Measurements from ENCODE around the gene PLA2G4E.

PLA2G4E gene

GRCh38 chr15:41992151-41992802, 28.6 kb downstream of the PLA2G4E start:
- no peak for DNase-seq

- no peak for DNase-seq
These were observed 30.2 kb downstream of the PLA2G4E start for GRCh38 chr15:41990691-41991090.

GRCh38 chr15:41990243-41990605, 30.6 kb downstream of the PLA2G4E start:
- no peak for DNase-seq

GRCh38 chr15:41989573-41990242, 31.1 kb downstream of the PLA2G4E start:
- peak; percentile 52 for DNase-seq

GRCh38 chr15:41988896-41989572, 31.8 kb downstream of the PLA2G4E start:
- DNase-seq, result no peak

GRCh38 chr15:41987925-41988275, 32.9 kb downstream of the PLA2G4E start:
- no peak for DNase-seq

GRCh38 chr15:41987246-41987924, 33.5 kb downstream of the PLA2G4E start:
- DNase-seq, result no peak

GRCh38 chr15:41985236-41986160, 35.3 kb downstream of the PLA2G4E start:
- no peak for DNase-seq

GRCh38 chr15:41984622-41985021, 36.2 kb downstream of the PLA2G4E start:
- DNase-seq, result no peak

GRCh38 chr15:41983621-41984571, 36.9 kb downstream of the PLA2G4E start:
- DNase-seq, result no peak

GRCh38 chr15:41983221-41983620, 37.6 kb downstream of the PLA2G4E start:
- no peak for DNase-seq

- no peak for DNase-seq
These were observed 38.5 kb downstream of the PLA2G4E start for GRCh38 chr15:41982133-41982930.

GRCh38 chr15:41981371-41982132, 39.3 kb downstream of the PLA2G4E start:
- DNase-seq, result no peak

- no peak for DNase-seq
These were observed 40.1 kb downstream of the PLA2G4E start for GRCh38 chr15:41980654-41981323.

- DNase-seq, result no peak
These were observed 41.2 kb downstream of the PLA2G4E start for GRCh38 chr15:41979493-41980266.

GRCh38 chr15:41978534-41978933, 42.3 kb downstream of the PLA2G4E start:
- no peak for DNase-seq

- DNase-seq, result no peak
These were observed 43.0 kb downstream of the PLA2G4E start for GRCh38 chr15:41977757-41978383.

GRCh38 chr15:41975669-41976068, 45.2 kb downstream of the PLA2G4E start:
- DNase-seq, result no peak
